Raji (cell line): ENCODE measurements around the gene LINC01488.

Experiments used
- POLR2A ChIP-seq: IDR thresholded peaks from 2 replicates; pipeline ENCODE4 v1.6.1; 2011; ENCODE audit warnings: low read depth, low read length, control low read depth; ENCODE audit not compliant: insufficient read depth

The LINC01488 gene

DNA sequence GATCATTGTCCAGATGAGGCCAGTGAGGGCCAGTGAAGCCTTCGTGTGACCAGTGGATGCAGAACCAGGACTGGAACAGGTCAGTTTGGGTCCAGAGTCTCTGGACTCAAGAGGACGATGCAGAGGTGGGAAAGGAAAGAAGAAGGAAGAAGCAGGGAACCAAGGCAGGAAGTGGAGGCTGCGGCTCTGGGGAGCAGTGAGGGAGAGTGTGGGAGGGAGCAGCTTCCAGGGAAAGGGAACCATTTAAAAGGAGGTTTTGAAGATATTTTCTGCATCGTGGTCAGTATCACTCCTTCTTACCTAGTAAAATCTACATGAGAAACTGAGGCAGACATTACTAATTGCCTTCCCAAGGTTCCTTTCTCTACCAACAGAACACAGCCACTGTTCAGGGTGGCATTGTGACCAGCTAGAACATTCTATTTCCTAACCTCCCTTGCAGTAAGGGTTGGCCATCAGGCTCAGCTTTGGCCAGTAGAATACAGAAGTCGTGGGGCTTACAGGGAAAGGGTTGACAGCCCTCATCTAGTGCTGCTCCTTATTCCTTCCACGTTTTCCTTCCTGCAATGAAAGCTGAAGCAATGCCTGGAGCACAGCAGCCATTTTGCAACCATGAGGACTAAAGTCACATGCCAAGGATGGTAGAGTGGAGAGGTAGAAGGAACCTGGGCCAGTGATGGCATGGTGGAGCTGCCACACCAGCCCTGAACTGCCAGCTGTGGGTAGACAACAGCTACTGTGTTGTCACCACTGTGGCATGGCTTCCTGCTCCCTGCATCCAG, 29.1 kb upstream of the LINC01488 start:
- TF ChIP-seq POLR2A = no peak

DNA sequence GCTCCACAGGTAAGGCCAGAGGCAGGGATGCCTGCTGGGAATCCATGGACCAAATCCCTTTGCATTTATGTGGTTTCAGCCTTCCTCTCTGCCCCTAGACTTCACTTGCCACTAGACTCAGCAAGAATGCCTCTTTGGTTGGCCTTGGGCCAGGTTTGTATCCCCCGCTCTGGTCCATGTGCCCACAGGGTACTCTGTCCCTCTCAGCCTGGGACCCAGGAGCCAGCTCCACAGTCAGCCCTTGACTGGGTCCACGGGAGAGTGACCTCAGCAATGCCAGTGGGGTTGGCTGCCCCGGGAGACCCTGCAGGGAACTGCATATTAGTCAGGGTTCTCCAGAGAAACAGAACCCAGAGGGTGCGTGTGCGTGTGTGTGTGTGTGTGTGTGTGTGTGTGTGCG, 28.3 kb upstream of the LINC01488 start:
- TF ChIP-seq POLR2A = no peak

DNA sequence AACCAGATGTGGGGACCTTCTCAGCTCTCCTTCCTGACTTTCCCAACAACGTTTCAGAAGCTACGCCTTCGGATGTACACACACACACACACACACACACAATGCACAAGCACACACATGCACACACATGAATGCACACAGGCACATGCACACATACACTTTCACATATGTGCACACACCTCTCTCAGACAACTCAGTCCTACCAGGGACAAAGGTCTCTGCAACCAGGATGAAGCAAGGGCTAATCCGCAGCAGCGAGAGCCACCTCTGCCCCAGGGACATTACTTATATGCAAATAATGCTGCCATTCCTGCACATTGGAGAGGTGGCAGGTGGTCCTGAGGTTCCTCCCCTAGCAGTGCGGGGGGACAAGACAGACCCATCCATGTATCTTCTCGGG, 27.4 kb upstream of the LINC01488 start:
- TF ChIP-seq POLR2A = no peak

DNA sequence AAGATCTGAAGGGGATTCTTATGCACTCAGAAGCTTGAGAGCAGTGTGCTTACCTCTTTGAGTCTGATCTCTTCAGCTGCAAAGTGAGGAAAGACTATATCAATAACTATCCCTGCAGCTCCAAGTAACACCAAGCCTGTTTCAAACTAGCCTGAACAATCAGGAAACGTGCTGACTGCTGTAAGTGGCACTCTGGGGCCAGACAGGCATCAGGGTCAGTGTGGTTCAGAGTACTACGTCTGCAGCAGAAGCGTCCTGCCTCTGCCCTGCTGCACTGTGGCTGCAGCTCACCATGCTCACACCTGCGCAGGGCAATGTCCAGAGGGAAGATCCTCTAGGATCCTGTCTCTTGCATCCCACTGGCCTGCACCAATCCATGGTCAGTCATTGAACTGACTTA, 25.5 kb upstream of the LINC01488 start:
- TF ChIP-seq POLR2A = no peak

DNA sequence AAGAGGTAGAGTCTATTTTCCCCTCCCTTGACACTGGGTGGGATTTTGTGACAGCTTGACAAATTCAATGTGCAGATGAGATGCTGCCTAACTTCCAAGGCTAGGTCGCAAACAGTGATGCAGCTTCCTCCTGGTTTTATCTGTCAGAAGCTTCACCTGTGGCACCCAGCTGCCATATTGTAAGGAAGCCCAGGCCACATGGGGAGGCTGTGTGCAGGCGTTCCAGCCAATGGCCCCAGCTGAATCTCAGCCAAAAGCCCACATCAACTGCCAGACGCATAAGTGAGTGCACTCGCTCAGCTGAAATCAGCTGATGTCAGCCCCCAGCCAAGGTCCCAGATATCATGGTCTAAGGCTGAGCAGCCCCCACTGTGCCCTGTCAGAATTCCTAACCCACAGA, 24.8 kb upstream of the LINC01488 start:
- TF ChIP-seq POLR2A = no peak

DNA sequence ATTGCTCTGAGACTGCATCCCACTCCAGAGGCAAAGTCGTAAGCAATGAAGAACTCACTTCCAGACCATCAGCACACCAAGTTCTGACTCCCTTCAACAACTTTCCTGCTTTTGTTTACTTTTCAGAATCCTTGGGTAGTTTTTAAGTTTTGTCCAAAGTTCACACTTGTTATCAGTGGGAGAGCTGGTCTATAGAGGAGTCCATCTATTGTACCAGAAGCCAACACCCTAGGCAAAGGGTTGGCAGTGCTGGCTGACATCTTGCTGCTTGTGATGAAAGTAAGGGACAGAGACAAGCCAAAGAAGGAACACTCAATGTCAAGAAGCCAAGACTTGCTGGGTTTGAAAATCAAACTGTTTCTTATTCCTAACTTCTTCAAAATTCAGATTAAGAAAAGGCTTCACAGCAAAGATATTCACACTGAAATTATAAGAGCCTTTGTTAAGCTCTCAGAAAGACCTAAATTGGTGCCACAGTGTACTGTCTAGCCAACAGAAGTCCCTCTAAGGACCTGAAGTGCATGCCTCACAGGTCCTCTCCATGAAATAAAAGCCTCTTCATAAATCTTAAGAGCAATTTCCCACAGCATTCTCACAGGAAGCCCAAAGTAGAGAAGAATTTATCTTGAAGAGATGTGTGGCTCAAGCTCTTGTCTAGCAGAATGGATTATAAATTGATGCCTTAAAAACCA, 21.5 kb upstream of the LINC01488 start:
- TF ChIP-seq POLR2A = no peak

DNA sequence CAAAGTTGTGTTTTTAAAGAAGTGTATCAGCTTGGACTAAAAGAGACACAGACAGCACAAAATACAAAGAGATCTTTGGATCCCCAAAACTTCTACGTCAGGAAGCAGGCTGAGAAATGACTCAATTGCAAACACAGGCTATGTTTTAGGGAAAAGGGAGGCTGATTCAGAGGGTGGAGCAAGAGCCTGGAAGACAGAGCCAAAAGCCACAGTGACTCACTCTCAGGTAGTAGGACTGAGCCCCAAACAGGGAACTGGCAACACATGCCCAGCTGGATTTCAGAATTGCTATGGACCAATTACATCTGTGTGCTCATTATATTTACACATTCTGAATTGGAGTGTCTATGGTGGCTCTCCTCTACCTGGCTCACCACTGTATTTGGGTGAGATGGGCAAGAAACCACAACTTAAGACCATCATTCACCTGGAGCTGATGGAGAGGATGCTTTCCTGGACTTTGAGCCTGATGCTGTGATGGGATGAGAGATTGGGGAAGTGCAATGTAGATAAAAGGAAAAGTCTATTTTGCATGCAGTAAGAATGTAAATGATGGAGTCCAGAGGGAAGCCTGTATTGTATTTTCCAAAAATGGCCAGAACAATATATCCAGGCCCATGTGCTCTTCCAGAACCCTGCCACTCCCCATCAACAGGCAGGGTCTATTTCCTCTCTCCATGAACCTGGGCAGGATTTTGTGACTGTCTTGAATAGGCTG, 20.8 kb upstream of the LINC01488 start:
- TF ChIP-seq POLR2A = no peak

DNA sequence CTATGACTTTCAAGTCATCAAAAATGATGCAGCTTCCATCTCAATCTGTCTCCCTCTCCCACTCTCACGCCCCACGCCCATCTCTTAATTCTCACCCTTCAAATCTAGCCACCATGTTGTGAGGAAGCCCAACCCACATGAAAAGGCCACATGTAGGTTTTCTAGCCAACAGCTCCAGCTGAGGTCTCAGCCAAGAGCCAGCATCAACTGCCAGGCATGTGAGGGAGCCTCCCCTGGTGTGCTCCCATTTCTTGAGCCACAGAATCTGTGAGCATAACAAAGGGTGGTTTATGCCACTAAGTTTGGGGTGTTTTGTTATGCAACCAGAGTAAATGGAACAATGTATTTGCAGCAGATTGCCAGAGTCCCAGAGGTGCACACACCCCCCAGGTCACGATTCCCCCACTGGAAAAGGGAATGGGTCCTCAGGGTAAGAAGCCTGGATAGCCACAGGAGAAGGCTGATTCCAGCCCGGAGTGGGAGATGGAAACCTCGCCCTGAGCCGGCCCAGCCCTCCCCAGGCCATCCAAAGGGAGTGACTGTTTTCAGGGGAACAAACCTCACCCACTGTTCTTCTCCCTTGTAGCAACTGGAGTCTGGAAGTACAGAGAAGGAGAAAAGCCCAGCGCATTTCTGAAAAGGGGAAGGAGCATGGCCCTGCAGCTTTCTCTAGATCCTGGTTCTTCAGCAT, 20.0 kb upstream of the LINC01488 start:
- no peak for TF ChIP-seq POLR2A

DNA sequence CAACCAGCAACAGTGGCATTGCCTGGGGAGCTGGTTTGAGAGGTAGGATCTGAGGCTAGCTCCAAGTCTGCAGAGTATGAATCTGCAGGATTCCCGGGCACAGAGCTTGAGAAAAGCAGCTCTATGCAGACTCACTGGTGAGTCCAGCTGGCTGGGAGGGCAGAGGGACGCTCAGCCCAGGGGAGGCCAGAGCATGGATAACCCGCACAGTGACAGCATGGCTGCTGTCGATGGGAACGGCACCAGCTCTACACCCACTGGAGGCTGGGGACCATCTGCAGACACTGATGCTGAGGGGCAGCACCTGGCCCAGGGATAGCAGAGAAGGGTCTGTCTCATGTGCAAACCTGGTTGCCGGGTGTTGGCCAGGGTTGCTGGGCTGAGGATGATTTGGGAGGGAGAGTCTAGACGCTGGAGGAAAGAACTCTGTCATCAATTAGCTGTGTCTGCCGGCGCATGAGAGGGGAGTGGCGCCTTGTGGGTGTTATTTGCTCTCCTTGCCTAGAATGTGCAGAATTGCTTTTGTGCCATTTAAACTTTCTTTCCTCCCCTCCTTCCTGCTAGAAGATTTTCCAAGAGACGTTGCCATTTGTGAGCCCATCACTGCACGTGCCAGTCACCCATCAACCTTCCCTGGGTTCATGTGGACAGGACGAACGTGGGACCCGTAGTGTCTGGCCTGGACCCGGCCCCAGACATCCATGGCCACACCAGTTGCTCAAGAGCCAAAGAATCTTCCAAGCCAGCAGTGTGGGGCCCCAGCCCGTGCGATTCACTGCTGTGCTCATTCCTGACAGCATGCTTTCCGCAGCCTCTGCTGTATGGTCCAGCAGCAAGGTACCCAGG, 19.1 kb upstream of the LINC01488 start:
- TF ChIP-seq POLR2A = no peak

DNA sequence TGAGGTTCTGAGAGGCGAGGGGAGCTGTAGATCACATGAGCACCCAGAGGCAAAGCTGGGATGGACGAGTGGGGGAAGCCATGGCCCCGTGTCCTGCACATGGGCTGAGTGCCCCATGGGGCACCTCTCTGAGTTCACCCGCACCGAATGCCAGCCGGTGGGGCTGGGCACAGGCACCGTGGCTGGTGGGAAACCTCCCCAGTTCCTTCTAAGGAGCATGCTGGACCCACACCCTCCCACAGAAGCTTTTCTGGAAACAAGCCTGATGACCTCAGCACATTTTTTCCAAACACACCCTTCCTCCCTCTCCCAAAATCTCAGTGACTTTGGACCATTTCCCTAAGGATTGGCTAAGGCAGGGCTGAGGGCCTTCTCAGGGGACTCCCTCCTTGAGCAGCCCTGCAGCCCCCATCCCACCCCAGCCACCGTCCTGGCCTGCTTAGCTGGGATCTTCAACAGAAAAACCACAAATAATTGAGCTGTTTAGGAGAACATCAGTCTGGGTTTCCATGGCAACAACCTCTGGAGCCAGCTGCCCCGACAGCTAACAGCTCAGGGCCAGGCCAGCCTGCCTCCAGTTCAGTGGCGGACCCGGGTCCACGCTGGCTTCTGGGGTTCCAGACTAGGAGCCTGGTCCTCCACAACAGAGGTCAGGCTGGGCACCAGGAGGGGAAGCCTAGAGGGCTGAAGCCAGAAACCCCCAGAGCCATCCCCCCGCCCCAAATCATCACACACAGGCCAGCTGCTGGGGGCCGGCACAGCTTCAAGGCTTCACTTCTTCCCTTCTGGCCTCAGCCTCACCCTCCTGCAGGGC, 18.1 kb upstream of the LINC01488 start:
- no peak for TF ChIP-seq POLR2A

DNA sequence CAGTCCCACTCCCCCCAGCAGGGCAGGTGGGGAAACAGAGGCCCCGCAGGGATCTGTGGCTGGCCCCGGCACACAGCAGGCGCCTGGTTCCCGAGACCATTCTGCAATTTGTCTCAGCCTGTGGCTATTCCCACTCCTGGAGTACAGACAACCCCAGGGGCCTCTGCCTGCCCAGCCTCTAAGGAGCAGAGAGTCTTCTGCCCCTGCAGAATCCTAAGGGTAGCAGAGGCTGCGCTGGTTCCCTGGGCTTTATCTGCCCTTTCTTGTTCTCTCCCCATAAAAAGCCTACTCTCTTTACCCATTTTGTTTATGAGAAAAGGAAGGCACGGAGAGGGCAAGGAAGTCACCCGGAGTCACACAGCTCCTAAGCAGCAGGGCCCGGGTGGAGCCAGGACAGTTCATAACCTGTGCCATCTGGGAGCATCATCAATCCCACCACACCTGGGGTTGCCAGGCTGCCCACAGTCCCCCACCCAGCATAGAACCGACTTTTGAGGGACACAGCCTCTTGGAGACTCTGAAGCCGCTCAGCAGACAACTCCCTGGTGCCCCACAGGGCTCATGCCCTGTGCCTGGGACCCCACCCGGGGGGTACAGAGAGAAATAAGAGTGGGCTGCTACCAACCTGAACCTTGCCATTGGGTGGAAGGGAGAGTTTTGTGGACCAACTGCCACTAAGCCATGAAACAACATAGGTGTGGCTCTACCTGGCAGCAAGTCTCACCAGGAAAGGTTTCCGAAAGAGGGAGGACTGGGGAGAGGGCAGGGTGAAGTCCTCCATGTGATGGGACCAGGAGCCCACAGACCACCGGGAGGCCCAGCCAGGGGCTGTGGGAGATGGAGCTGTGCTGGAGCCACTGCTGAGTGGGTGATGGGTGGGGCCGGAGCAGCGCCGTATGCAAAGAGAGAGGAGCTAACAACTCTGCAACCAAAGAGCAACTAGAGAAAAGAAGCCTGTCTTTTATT, 17.2 kb upstream of the LINC01488 start:
- TF ChIP-seq POLR2A = no peak

DNA sequence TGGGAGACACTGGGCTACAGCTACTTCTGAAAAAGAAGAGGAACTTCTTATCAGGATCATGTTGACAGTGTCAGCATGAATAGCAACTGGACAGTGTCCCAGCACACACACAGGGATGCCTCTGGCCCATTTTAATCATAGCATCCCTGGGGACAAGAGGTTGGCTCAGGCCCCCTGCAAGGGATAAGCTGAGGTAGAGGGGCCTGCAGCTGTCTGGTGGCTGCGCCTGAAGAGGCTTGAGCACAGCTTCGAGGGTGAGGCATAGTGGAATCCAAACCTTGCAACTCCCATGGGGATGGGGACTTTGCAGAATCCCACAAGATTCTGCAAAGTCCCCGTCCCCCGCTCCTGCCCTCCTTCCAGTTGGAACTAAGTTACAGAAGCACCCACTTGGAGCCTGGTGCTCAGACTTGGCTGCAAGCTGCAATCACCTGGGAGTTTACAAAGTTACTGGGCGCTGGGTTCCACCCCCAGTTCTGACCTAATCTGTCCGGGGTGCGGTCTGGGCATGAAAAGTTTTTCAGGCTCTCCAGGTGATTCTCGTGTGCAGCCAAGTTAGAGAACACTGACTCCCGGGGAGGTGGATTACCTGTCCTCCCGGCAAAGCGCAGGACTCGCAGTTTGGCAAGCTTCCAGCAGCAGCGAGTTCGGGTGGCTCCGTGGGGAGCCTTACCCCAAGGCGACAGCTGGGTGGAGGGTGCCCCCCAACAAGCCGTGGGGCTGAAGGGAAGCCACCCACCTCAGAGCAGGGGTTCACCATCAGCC, 16.0 kb upstream of the LINC01488 start:
- TF ChIP-seq POLR2A = no peak

DNA sequence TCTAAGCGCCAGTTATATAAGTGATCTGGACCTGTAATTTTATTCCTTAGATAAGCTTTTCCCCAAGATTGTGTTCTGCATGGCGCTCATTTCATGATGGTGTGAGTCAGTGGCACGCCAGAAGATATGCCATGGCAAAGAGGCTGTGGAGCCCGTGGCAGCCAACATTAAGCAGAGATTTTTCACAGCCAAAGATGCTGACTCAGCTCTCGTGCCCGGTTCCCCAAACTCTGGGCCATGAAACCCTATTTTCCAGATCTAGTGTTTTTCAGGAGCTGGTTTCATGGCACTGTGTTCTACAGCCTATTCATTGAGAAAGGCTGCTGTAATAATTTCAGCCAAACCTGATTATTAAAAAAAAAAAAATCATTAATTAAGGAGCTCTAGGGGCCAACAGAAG, 15.4 kb upstream of the LINC01488 start:
- TF ChIP-seq POLR2A = no peak
